Naive thymus-derived CD4-positive, alpha-beta T cell (primary cell): ENCODE measurements around the gene CPXM1. TPM values are rescaled to one million over a fixed set of nuclear protein-coding genes. Genes with fewer than 3 reads are reported as not detected.
"Not testable (repeated sequence)": the region's sequence is repeated elsewhere in the genome, so short reads cannot be mapped to it uniquely, and the experiment has no call there.

Experiments used
- ATAC-seq: fragments of 150-1000 bp; cut with Tn5 transposase; 2 replicates; pipeline ENCODE4 v1.10.0; 2021; ENCODE audit warnings: mild to moderate bottlenecking, moderate library complexity
- CTCF ChIA-PET: fragments of 350-600 bp; sonication (Branson Sonifier 250); formaldehyde crosslinking; loops from one replicate; lab custom pipeline; 2021; ENCODE audit warnings: antibody characterized with exemption; lab: Charles Lee
- POLR2A ChIA-PET: fragments of 350-600 bp; sonication (Branson Sonifier 250); formaldehyde crosslinking; loops from one replicate; lab custom pipeline; 2021; ENCODE audit warnings: antibody characterized with exemption, inconsistent platforms; lab: Charles Lee
- DNase-seq, 9 donors: peaks; one replicate each; pipeline versions ENCODE4 v3.0.0 to v3.0.0-alpha.2; 2020 to 2022; ENCODE audit warnings: mixed read lengths in 1 of 9
- H3K27ac ChIP-seq: one replicate; pipeline ENCODE4 v1.7.0; 2013; ENCODE audit warnings: mild to moderate bottlenecking, low read depth, low read length, moderate library complexity
- H3K27me3 ChIP-seq, 2 donors: one replicate each; pipeline ENCODE4 v1.7.0; 2013; ENCODE audit warnings: low read length in 2 of 2, mild to moderate bottlenecking in 2 of 2, moderate library complexity in 2 of 2; ENCODE audit not compliant: control insufficient read depth in 2 of 2, insufficient read depth in 2 of 2
- H3K36me3 ChIP-seq, 3 experiments: 1 replicate in 2 of 3; 2 replicates in 1 of 3; pipeline ENCODE4 v1.7.0; 2013; ENCODE audit warnings: low read length in 3 of 3, mild to moderate bottlenecking in 3 of 3, moderate library complexity in 1 of 3; ENCODE audit not compliant: insufficient read depth in 3 of 3, control insufficient read depth in 2 of 3
- H3K4me1 ChIP-seq, 2 donors: one replicate each; pipeline ENCODE4 v1.7.0; 2013; ENCODE audit warnings: low read length in 2 of 2, mild to moderate bottlenecking in 2 of 2, moderate library complexity in 1 of 2; ENCODE audit not compliant: control insufficient read depth in 2 of 2, insufficient read depth in 2 of 2
- H3K4me3 ChIP-seq: 2 replicates; pipeline ENCODE4 v1.7.0; 2013; ENCODE audit warnings: mild to moderate bottlenecking, low read length
- H3K9me3 ChIP-seq, 3 experiments: 1 replicate in 2 of 3; 2 replicates in 1 of 3; pipeline ENCODE4 v1.7.0; 2013; ENCODE audit warnings: low read length in 3 of 3; ENCODE audit not compliant: control insufficient read depth in 2 of 3
- H3K27ac Mint-ChIP-seq, 9 donors: one replicate each; pipeline ENCODE4 v1.8.0; 2020 to 2022; ENCODE audit warnings: mixed read lengths in 9 of 9, mild to moderate bottlenecking in 8 of 9, moderate library complexity in 5 of 9, inconsistent platforms in 2 of 9
- H3K27me3 Mint-ChIP-seq, 5 donors: one replicate each; pipeline ENCODE4 v1.8.0; 2021 to 2022; ENCODE audit warnings: mixed read lengths in 5 of 5, mild to moderate bottlenecking in 1 of 5
- H3K36me3 Mint-ChIP-seq, 5 donors: one replicate each; pipeline ENCODE4 v1.8.0; 2020 to 2022; ENCODE audit warnings: mixed read lengths in 5 of 5, mild to moderate bottlenecking in 3 of 5, inconsistent platforms in 1 of 5
- H3K4me1 Mint-ChIP-seq, 7 donors: one replicate each; pipeline ENCODE4 v1.8.0; 2020 to 2022; ENCODE audit warnings: mixed read lengths in 7 of 7, mild to moderate bottlenecking in 3 of 7, inconsistent platforms in 1 of 7
- H3K4me3 Mint-ChIP-seq, 10 donors: one replicate each; pipeline ENCODE4 v1.8.0; 2020 to 2022; ENCODE audit warnings: mild to moderate bottlenecking in 10 of 10, mixed read lengths in 10 of 10, moderate library complexity in 6 of 10, inconsistent platforms in 2 of 10
- H3K9me3 Mint-ChIP-seq, 11 donors: one replicate each; pipeline ENCODE4 v1.8.0; 2020 to 2022; ENCODE audit warnings: mixed read lengths in 11 of 11, mild to moderate bottlenecking in 4 of 11, inconsistent platforms in 1 of 11, moderate library complexity in 1 of 11
- intact Hi-C, 2 donors: fragments of 100-400 bp; cut with micrococcal nuclease; formaldehyde crosslinking; loops; one replicate each; pipeline ENCODE4 v1.15.1; 2023
- polyA plus RNA-seq, 2 donors: library from polyadenylated mRNA; unstranded; fragments of 300-500 nt; fragmentation: Illumina TruSeq; gene quantifications; one replicate each; pipeline ENCODE4 v1.2.3, GENCODE V29; 2021
- total RNA-seq, 6 experiments: library from RNA in 5 of 6; stranded (reverse) in 5 of 6; gene quantifications; 1 replicate in 5 of 6; 2 replicates in 1 of 6; pipeline ENCODE4 v1.2.3 and lab custom pipeline; 2021 to 2026

The CPXM1 gene
- total and polyA plus RNA-seq, 7 experiments from 2014 or later: 0.12 to 1.8 (median 0.31) TPM; not detected in 1

DNA sequence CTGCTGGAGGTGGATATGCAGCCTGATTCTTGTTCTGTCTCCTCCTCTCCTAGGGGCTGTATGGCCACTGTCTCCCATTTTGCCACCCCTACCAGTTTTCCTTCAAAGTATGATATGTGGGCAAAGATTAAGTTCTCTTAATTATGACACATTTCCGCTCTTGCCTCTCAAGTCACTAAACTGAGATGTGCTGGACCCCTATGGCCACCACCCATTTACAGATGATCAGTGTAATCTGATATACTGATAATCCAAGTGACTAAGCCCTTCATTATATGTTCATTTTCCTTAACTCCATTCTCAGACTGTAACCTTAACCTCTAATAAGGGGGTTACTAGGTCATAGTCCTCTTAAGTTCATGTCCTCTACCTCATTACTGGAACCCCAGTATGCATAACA is 13.6 kb upstream of the CPXM1 start:
- H3K4me1 Mint-ChIP-seq: peaks cover 0 to 6% (median 0%) of the 10 kb centered on the region in 7 donors
- Histone ChIP-seq H3K4me3 (no peak overlapping the region), H3K4me1 (no peaks in the 10 kb centered on the region), H3K27ac (no peak overlapping the region), H3K9me3 (peaks cover 0 to 3% (median 0%) of the 10 kb centered on the region in 3 experiments), H3K27me3 (no peaks in the 10 kb centered on the region), H3K36me3 (no peaks in the 10 kb centered on the region)
- no peak overlapping the region for H3K27ac Mint-ChIP-seq
- no peak overlapping the region for H3K4me3 Mint-ChIP-seq
- no peak for DNase-seq
- POLR2A ChIA-PET: no interaction called here
- intact Hi-C loops: no loop called here
- peaks cover 23 to 64% (median 28%) of the 10 kb centered on the region in 5 donors for H3K27me3 Mint-ChIP-seq
- CTCF ChIA-PET: no interaction called here
- no peak for ATAC-seq
- H3K9me3 Mint-ChIP-seq: peaks cover 4 to 18% (median 12%) of the 10 kb centered on the region in 11 donors
- peaks cover 0 to 12% (median 7%) of the 10 kb centered on the region in 5 donors for H3K36me3 Mint-ChIP-seq

DNA sequence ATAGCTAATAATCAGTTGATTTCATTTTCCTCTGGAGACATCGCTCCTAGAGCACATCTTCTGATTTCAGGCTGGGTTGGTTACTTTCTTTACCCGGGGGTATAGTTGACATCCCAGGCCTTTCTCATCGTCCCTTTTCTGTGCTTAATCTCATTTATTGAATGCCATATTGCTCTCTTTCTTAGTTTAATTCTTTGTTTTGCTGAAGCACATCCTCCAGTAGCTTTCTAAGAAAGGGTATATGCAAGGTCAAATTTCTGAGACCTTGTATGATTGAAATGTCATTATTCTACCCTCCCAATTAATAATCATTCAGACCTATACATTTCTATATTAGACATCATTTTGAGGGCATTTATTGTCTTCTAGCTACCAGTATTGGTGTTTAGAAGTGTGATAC is 11.8 kb upstream of the CPXM1 start:
- Mint-ChIP-seq H3K27ac (no peak overlapping the region), H3K4me1 (peaks cover 0 to 6% (median 0%) of the 10 kb centered on the region in 7 donors), H3K36me3 (peaks cover 0 to 12% (median 7%) of the 10 kb centered on the region in 5 donors), H3K27me3 (peaks cover 32 to 59% (median 37%) of the 10 kb centered on the region in 5 donors), H3K4me3 (no peak overlapping the region), H3K9me3 (peaks cover 4 to 18% (median 14%) of the 10 kb centered on the region in 11 donors)
- no peak for DNase-seq
- no peaks in the 10 kb centered on the region for H3K36me3 ChIP-seq
- no peaks in the 10 kb centered on the region for H3K27me3 ChIP-seq
- intact Hi-C loops: no loop called here
- POLR2A ChIA-PET: interaction anchor here (0.6 kb wide), 1 partner anchor 24 kb away, joined by 3 read pairs; no protein-coding TSS in a partner anchor
- no peak overlapping the region for H3K4me3 ChIP-seq
- peaks cover 0 to 3% (median 0%) of the 10 kb centered on the region in 3 experiments for H3K9me3 ChIP-seq
- H3K4me1 ChIP-seq: no peaks in the 10 kb centered on the region
- no peak for ATAC-seq
- H3K27ac ChIP-seq: no peak overlapping the region
- CTCF ChIA-PET: interaction anchor here (0.6 kb wide), 1 partner anchor 118 kb away, joined by 3 read pairs; no protein-coding TSS in a partner anchor

DNA sequence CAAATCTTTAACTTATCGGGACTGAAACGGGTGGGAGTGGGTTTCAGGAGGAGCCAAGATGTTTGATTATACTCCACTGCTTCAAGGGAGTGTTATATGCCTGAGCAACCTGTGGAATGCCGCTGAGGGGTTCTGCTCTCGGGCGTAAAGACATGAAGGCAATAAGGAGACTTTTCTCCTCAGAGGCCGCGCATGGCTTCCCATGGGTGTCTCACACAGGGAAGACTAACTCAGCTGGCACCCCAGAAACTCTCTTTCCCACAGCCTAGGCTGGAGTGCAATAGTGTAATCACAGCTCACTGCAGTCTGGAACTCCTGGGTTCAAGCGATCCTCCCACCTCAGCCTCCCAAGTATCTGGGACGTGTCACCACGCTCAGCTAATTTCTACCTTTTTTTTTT is 9.3 kb upstream of the CPXM1 start:
- no peak for ATAC-seq
- intact Hi-C loops: no loop called here
- Mint-ChIP-seq H3K4me1 (peaks cover 0 to 5% (median 0%) of the 10 kb centered on the region in 7 donors), H3K9me3 (peaks cover 4 to 18% (median 14%) of the 10 kb centered on the region in 11 donors), H3K36me3 (peaks cover 0 to 12% (median 7%) of the 10 kb centered on the region in 5 donors), H3K27ac (no peak overlapping the region), H3K4me3 (no peak overlapping the region), H3K27me3 (peaks cover 42 to 74% (median 52%) of the 10 kb centered on the region in 5 donors)
- H3K27ac ChIP-seq: no peak overlapping the region
- H3K4me3 ChIP-seq: no peak overlapping the region
- POLR2A ChIA-PET: no interaction called here
- H3K4me1 ChIP-seq: no peaks in the 10 kb centered on the region
- CTCF ChIA-PET: no interaction called here
- no peak for DNase-seq
- H3K9me3 ChIP-seq: peaks cover 0 to 3% (median 0%) of the 10 kb centered on the region in 3 experiments
- H3K36me3 ChIP-seq: no peaks in the 10 kb centered on the region
- H3K27me3 ChIP-seq: no peaks in the 10 kb centered on the region

DNA sequence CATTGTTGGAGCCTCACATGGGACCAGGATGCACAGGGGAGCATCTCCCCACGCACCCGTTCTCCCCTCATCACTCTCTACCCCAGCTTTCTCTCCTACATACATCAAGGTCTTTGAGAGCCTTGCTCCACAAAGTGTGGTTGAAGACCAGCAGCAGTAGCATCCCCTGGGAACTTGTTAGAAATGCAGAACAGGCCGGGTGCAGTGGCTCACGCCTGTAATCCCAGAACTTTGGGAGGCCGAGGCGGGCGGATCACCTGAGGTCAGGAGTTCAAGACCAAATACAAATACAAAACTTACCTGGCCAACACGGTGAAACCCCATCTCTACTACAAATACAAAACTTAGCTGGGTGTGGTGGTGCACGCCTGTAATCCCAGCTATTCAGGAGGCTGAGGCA is 7.5 kb upstream of the CPXM1 start:
- H3K4me3 ChIP-seq, intact Hi-C loops, H3K27ac Mint-ChIP-seq, ATAC-seq, H3K4me3 Mint-ChIP-seq, H3K36me3 Mint-ChIP-seq, H3K36me3 ChIP-seq, H3K27ac ChIP-seq, H3K27me3 ChIP-seq, DNase-seq, H3K4me1 ChIP-seq, H3K9me3 ChIP-seq, H3K4me1 Mint-ChIP-seq, CTCF ChIA-PET: not testable (repeated sequence)
- H3K9me3 Mint-ChIP-seq: peaks cover 4 to 14% (median 11%) of the 10 kb centered on the region in 11 donors
- POLR2A ChIA-PET: interaction anchor here (0.8 kb wide), 1 partner anchor 95 kb away, joined by 3 read pairs; no protein-coding TSS in a partner anchor
- H3K27me3 Mint-ChIP-seq: peaks cover 53 to 73% (median 57%) of the 10 kb centered on the region in 5 donors

DNA sequence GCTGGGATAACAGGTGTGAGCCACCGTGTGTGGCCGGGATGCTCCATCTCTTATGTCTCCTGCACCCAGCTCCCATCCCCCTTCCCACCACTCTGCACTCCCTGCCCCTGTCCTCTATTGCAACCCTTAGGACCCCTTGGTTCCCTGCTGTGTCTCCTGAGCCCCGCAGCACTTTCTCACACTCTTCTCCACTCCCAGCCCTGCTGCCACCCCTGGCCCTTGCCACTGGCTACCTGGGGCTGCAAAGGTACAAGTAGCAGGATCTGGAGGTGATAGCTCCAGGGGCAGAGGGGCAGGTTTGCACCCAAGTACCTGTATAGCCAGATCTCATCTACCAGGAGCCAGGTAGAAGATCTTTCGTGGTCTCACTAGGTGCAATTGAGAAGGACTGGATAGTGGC is 6.6 kb upstream of the CPXM1 start:
- ATAC-seq (no peak), DNase-seq (no peak)
- Histone ChIP-seq H3K4me3 (no peak overlapping the region), H3K9me3 (peaks cover 0 to under 1% (median 0%) of the 10 kb centered on the region in 3 experiments), H3K27ac (no peak overlapping the region), H3K36me3 (no peaks in the 10 kb centered on the region), H3K27me3 (peaks cover 0 to 6% of the 10 kb centered on the region in 2 donors), H3K4me1 (no peaks in the 10 kb centered on the region)
- peaks cover 53 to 72% (median 59%) of the 10 kb centered on the region in 5 donors for H3K27me3 Mint-ChIP-seq
- peaks cover 1 to 7% (median 4%) of the 10 kb centered on the region in 11 donors for H3K9me3 Mint-ChIP-seq
- intact Hi-C loops: no loop called here
- POLR2A ChIA-PET: no interaction called here
- peaks cover 0 to 4% (median 1%) of the 10 kb centered on the region in 5 donors for H3K36me3 Mint-ChIP-seq
- H3K4me1 Mint-ChIP-seq: peaks cover 0 to 5% (median 0%) of the 10 kb centered on the region in 7 donors
- H3K27ac Mint-ChIP-seq: no peak overlapping the region
- CTCF ChIA-PET: no interaction called here
- no peak overlapping the region for H3K4me3 Mint-ChIP-seq

DNA sequence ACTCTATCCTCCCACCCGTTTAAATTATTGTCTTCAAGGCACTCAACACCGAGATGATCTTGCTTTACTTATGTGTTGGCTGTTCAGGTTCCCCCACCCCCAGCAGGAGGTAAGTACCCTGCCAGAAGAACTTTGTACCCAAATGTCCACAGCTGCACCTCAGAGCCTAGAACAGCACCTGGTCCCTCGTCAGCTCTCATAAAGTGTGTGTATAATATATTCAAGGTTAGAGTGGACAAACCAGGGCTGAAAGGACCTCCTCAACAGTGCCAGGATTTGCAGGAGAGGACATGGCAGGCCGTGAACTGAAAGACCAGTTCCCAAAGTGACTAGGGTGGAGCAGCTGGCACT is 5.9 kb upstream of the CPXM1 start:
- Histone ChIP-seq H3K4me3 (no peak overlapping the region), H3K36me3 (no peaks in the 10 kb centered on the region), H3K4me1 (no peaks in the 10 kb centered on the region), H3K27me3 (peaks cover 0 to 6% of the 10 kb centered on the region in 2 donors), H3K9me3 (no peaks in the 10 kb centered on the region), H3K27ac (no peak overlapping the region)
- H3K4me1 Mint-ChIP-seq: peaks cover 3 to 7% (median 5%) of the 10 kb centered on the region in 7 donors
- H3K27me3 Mint-ChIP-seq: peaks cover 51 to 72% (median 57%) of the 10 kb centered on the region in 5 donors
- no peak overlapping the region for H3K27ac Mint-ChIP-seq
- ChIA-PET CTCF (no interaction called here), POLR2A (no interaction called here)
- intact Hi-C loops: no loop called here
- DNase-seq (no peak), ATAC-seq (no peak)
- H3K4me3 Mint-ChIP-seq: no peak overlapping the region
- peaks cover 0 to 4% (median 1%) of the 10 kb centered on the region in 5 donors for H3K36me3 Mint-ChIP-seq
- H3K9me3 Mint-ChIP-seq: peaks cover 0 to 5% (median 0%) of the 10 kb centered on the region in 11 donors
